Pancreas (tissue), 10 donors: ENCODE measurements around the gene PRPF19. TPM values are rescaled to one million over a fixed set of nuclear protein-coding genes. Genes with fewer than 3 reads are reported as not detected.
A peak's percentile ranks its signal among the peaks of the same experiment; 100 is the strongest.

Experiments used
- ATAC-seq, 4 donors: fragments of 200-7000 bp; cut with Tn5 transposase; one replicate each; pipeline versions ENCODE4 v1.8.0 to v1.9.1; 2020; ENCODE audit warnings: mild to moderate bottlenecking in 4 of 4, moderate library complexity in 4 of 4
- DNase-seq, 6 donors: peaks; one replicate each; pipeline ENCODE4 v3.0.0-alpha.2; 2020
- FAIRE-seq: peaks from 2 replicates; lab custom pipeline; 2012; peaks lifted over from hg19 to GRCh38; lab: Jason Lieb, UNC
- H3K27ac ChIP-seq, 4 donors: fragments of 200-600 bp; sonication (generic); 1 replicate in 3 of 4; 2 replicates in 1 of 4; pipeline versions ENCODE4 v1.5.0 to v1.8.0; 2020
- H3K27me3 ChIP-seq, 4 donors: fragments of 200-600 bp; one replicate each; pipeline ENCODE4 v1.8.0; 2021
- H3K36me3 ChIP-seq, 3 donors: fragments of 200-600 bp; sonication (generic) in 1 of 3; one replicate each; pipeline versions ENCODE4 v1.5.0 to v1.8.0; 2020 to 2021
- H3K4me1 ChIP-seq, 3 donors: fragments of 200-600 bp; one replicate each; pipeline ENCODE4 v1.8.0; 2021
- H3K4me3 ChIP-seq, 4 donors: fragments of 200-600 bp; sonication (generic) in 2 of 4; one replicate each; pipeline versions ENCODE4 v1.5.0 to v1.8.0; 2020 to 2021
- H3K9me3 ChIP-seq, 4 donors: fragments of 200-600 bp; one replicate each; pipeline ENCODE4 v1.8.0; 2021
- CTCF ChIP-seq, 4 donors: fragments of 200-600 bp; sonication (generic) in 3 of 4; IDR thresholded peaks; one replicate each; pipeline versions ENCODE4 v1.5.0 to v1.8.0; 2021; ENCODE audit warnings: antibody characterized with exemption in 4 of 4
- WGBS, 2 donors: extraction: QIAGEN DNeasy Blood & Tissue Kit; methylation state at CpG; one replicate each; pipeline ENCODE4 v1.1.7; 2013; 5-methylcytosine and 5-hydroxymethylcytosine counted together
- intact Hi-C, 3 donors: fragments of 100-400 bp; cut with DNase I; formaldehyde crosslinking; loops; one replicate each; pipeline versions ENCODE4 v1.11.1 to v1.14.2; 2022
- polyA plus RNA-seq, 2 donors: library from polyadenylated mRNA; stranded (reverse); fragments of 200-250 nt; gene quantifications; one replicate each; pipeline ENCODE4 v1.2.3, GENCODE V29; 2013
- total RNA-seq, 6 donors: library from RNA; stranded (reverse); fragmentation: NEBNext Ultra II Directional in 4 of 6; extraction: Animal tissue kit (Norgen Biotek cat#: 25700) in 4 of 6; gene quantifications; one replicate each; pipeline versions ENCODE4 v1.2.1 to v1.2.4, GENCODE V29; 2021 to 2023
- donor health status: healthy with polysubstance abuse.
- donor health status: DM: no; HTN: no; CAD: no; lungs with moderate emphysema.
- donor health status: DM: no; HTN: no; CAD: no.
- donor health status: control.
- donor health status: control.
- donor health status: Bipolar disorder and iron deficiency.
- donor health status: DM: yes; HTN: yes; CAD: no.
- donor health status: DM: no; HTN: no; CAD: no.
- donor health status: DM: no; HTN: no; CAD: no.
- donor health status: DM: yes; HTN: yes; CAD: no.

The PRPF19 gene
- total and polyA plus RNA-seq, 8 donors, result 33.9 to 50.1 (median 45.5) TPM

- no peak for DNase-seq
- H3K27me3 ChIP-seq, result no peaks in the 10 kb centered on the region
- H3K36me3 ChIP-seq, result no peaks in the 10 kb centered on the region
- H3K27ac ChIP-seq, result no peak overlapping the region
- intact Hi-C loops, result no loop called here
- peak; percentile 40 to 59 (median 41) for ATAC-seq
- no peaks in the 10 kb centered on the region for H3K9me3 ChIP-seq
- no peak for TF ChIP-seq CTCF (IDR thresholded peaks at IDR 0.05)
- H3K4me1 ChIP-seq, result peaks cover 0 to 3% (median 3%) of the 10 kb centered on the region in 3 donors
- 46 to 51% methylated on average over 2 of the region's 2 CpGs for WGBS, 2 donors
- no peak for FAIRE-seq
- H3K4me3 ChIP-seq, result no peak overlapping the region
Observed at GRCh38 chr11:60939855-60940254, 33.5 kb upstream of the PRPF19 start.

DNA sequence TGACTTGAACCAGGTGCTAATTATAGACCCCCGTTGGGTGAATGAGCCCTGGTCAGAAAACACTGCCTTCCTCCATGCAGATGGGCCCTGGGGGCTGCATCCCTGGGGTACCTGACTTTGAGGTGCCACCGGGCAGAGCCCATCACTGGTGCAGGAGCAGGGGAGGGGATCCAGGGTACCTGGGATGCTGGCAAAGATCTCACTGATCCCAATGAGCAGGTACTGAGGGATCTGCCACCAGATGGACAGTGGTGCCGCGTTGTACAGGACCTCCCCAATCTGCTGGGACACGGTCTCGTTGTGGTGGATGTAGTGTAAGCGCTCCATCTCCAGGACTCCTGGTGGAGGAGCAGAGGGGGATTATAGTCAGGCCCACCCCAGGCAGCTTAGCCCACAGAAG is 32.9 kb upstream of the PRPF19 start:
- no peak for TF ChIP-seq CTCF (IDR thresholded peaks at IDR 0.05)
- no peaks in the 10 kb centered on the region for H3K9me3 ChIP-seq
- FAIRE-seq, result no peak
- ATAC-seq, result no peak
- peaks cover 0 to 3% (median 3%) of the 10 kb centered on the region in 3 donors for H3K4me1 ChIP-seq
- H3K27ac ChIP-seq, result no peak overlapping the region
- H3K4me3 ChIP-seq, result no peak overlapping the region
- H3K27me3 ChIP-seq, result no peaks in the 10 kb centered on the region
- H3K36me3 ChIP-seq, result no peaks in the 10 kb centered on the region
- intact Hi-C loops, result no loop called here
- WGBS, 2 donors, result 92 to 99% methylated on average over 7 of the region's 7 CpGs
- DNase-seq, result no peak

DNA sequence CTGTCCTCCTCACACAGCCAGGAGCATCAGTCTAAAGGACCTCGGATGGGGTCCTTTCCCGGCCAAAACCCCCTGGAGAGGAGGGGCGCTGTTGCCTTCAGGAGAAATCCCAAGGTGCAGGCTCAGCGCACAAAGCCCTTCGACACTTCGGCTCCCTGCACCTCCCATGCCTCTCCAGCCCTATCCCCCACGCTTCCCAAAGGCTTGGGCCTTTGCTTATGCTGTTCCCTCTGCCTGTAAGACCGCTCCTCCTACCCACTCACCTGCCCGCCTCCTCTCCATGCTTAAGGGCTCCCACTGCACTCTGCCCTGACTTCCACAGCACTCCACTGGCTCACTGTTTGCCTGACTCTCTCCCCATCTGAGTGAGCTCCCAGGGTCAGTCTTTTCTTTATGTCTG is 32.1 kb upstream of the PRPF19 start:
- Histone ChIP-seq H3K4me1 (peaks cover 0 to 3% (median 3%) of the 10 kb centered on the region in 3 donors), H3K27me3 (no peaks in the 10 kb centered on the region), H3K36me3 (no peaks in the 10 kb centered on the region), H3K27ac (no peak overlapping the region), H3K9me3 (no peaks in the 10 kb centered on the region), H3K4me3 (no peak overlapping the region)
- ATAC-seq, result no peak
- no peak for TF ChIP-seq CTCF (IDR thresholded peaks at IDR 0.05)
- FAIRE-seq, result no peak
- intact Hi-C loops, result no loop called here
- 83 to 87% methylated on average over 9 of the region's 9 CpGs for WGBS, 2 donors
- DNase-seq, result no peak

GRCh38 chr11:60937811-60938210 is 31.4 kb upstream of the PRPF19 start:
- H3K27me3 ChIP-seq, result no peaks in the 10 kb centered on the region

More at GRCh38 chr11:60937811-60938210, 31.4 kb upstream of the PRPF19 start:
- TF ChIP-seq CTCF (IDR thresholded peaks at IDR 0.05), result no peak
- ATAC-seq (no peak), DNase-seq (peak in 1 of 6 donors; percentile 50), FAIRE-seq (no peak)
- Histone ChIP-seq H3K36me3 (no peaks in the 10 kb centered on the region), H3K4me1 (peaks cover 0 to 3% (median 3%) of the 10 kb centered on the region in 3 donors), H3K27ac (no peak overlapping the region), H3K4me3 (no peak overlapping the region), H3K9me3 (no peaks in the 10 kb centered on the region)
- 91 to 97% methylated on average over 8 of the region's 8 CpGs for WGBS, 2 donors
- intact Hi-C loops, result no loop called here
